COLO829 (cell line): ENCODE results near the gene NOA1.
A peak's percentile ranks its signal among the peaks of the same experiment; 100 is the strongest.
"Not testable (repeated sequence)": the region's sequence is repeated elsewhere in the genome, so short reads cannot be mapped to it uniquely, and the experiment has no call there.

Experiments
- DNase-seq: peaks from one replicate; pipeline ENCODE4 v3.0.0; 2012; ENCODE audit warnings: low spot score

Gene NOA1

GRCh38 chr4:56958111-56958517, 19.3 kb downstream of the NOA1 start:
- no peak for DNase-seq

GRCh38 chr4:56953680-56954520, 23.5 kb downstream of the NOA1 start:
- DNase-seq = peak; percentile 48

GRCh38 chr4:56941403-56941802, 36.0 kb downstream of the NOA1 start:
- DNase-seq = no peak

- DNase-seq = no peak
These were observed 36.4 kb downstream of the NOA1 start for GRCh38 chr4:56940971-56941370.

- DNase-seq = no peak
These were observed 37.0 kb downstream of the NOA1 start for GRCh38 chr4:56940403-56940802.

- DNase-seq = not testable (repeated sequence)
These were observed 37.6 kb downstream of the NOA1 start for GRCh38 chr4:56939826-56940225.

GRCh38 chr4:56937262-56937661, 40.1 kb downstream of the NOA1 start:
- no peak for DNase-seq

- DNase-seq = no peak
These were observed 45.5 kb downstream of the NOA1 start for GRCh38 chr4:56931924-56932323.

GRCh38 chr4:56930638-56931037, 46.8 kb downstream of the NOA1 start:
- DNase-seq = no peak

- no peak for DNase-seq
These were observed 50.2 kb downstream of the NOA1 start for GRCh38 chr4:56927196-56927595.

- not testable (repeated sequence) for DNase-seq
These were observed 62.4 kb downstream of the NOA1 start for GRCh38 chr4:56914977-56915376.

GRCh38 chr4:56914336-56914735, 63.1 kb downstream of the NOA1 start:
- DNase-seq = no peak
